Esophagus mucosa (tissue), 1 donor: ENCODE data around the gene BORCS6. TPM values are rescaled to one million over a fixed set of nuclear protein-coding genes. Genes with fewer than 3 reads are reported as not detected.

ENCODE experiments used
- ATAC-seq: fragments of 200-7000 bp; cut with Tn5 transposase; one replicate; pipeline ENCODE4 v1.9.1; 2020
- total RNA-seq: library from RNA; stranded (reverse); gene quantifications from one replicate; pipeline ENCODE4 v1.2.4, GENCODE V29; 2023
- donor health status: DM: yes; HTN: yes; CAD: no.

Gene BORCS6
- total RNA-seq, 1 donor from 2014 or later, result 6.3 TPM

DNA sequence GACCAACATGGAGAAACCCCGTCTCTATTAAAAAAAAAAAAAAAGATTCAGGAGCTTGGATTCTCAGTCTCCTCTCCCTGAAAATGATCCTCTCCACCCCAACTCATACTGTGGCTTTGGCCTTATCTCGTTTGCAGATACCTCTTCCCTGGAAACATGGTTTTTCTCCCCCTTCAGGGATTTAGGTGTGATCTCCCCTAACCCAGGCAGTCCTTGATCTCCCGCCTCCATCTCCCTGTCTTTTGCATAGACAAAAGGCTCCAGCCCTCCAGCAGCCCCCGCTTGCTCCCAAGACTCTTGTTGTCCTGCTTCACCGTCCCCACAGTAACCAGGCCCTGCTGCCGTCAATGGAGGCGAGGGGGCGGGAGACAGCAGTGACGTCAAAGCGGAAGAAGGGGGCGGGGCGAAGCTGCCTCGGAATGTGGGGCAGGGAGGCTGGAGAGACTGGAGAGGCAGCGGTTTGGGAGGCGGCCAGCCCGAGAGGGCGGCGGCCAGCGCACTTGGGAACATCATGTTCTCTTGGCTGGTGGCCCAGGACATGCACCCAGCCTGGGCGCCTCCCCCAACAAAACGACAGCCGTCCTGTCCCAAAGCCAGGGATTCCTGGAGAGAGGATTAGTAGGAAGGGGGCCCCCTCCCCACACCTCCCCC, 35.9 kb downstream of the BORCS6 start:
- peak; percentile 49 for ATAC-seq

DNA sequence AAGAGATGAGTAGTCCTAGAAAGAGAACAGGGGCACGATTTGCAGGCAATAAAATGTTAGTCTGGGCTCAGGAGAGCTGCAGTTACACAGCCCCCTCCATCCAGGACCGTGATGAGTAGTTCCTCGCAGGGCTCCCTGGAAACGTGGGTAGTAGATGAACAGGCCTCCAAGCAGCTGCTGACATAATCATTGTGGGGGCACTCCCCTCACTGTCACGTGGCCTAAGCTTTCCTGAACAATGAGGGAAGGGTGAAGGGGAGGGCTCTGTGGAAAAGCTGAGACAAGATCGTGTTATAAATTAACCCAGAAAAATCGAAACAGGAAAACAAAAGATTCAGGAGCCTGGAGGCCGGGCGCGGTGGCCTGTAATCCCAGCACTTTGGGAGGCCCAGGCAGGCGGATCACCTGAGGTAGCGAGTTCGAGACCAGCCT, 36.4 kb downstream of the BORCS6 start:
- peak; percentile 35 for ATAC-seq

DNA sequence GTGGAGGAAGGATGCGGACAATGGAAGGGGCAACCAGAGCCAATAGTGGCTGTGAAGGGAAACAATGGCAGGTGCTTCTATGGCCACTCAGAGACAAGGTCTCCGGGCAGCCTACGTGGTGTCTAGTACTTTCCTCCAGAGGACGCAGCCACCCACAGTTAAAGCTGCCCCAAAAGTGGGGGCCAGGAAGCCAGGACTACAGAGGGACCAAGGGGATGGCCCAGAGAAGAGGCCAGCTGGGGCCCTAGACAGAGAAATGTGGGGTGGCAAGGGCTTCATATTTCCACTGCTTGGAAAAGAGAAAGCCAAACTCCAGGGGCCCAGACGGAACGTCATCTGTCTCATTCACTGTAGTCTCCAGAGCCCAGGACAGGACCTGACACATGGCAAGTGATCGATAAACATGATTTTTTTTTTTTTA, 36.9 kb downstream of the BORCS6 start:
- no peak for ATAC-seq

DNA sequence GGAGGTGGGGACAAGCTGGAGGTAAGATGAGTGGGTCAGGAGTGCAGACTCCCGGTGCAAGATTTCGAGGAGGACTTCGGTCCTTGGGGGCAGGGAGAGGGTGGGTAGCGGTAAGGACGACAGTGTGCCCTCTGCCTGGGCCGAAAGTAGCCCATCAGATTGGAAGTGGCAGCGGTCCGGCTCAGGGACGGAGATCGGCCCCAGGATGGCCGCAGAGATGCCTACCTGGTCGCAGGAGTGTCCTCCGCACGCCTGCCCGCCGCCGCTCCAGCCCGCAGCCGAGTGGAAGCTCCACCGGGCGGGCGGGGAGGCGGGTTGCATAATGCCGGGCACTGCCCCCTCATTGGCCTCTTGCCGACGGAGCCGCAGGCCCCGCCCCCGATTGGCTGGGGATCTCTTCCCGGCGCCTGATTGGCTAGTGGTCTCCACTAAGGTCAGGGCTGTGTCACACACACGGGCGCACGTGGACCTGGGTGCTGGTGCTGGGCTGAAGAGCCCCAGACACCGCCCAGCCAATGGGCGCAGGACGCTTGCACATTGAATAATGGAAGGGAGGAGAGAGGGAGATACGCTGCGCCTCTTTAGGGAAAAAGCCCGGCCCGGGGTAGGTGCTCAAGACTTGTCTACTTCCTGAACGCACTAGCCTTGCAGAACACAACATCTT, 37.7 kb downstream of the BORCS6 start, which contains the start of gene PER1:
Gene PER1 (minus strand): TSS at position 293 of the 664 bp plus-strand sequence. CDS start 1,698 bp downstream, outside the sequence.
- peak; percentile 60 for ATAC-seq

DNA sequence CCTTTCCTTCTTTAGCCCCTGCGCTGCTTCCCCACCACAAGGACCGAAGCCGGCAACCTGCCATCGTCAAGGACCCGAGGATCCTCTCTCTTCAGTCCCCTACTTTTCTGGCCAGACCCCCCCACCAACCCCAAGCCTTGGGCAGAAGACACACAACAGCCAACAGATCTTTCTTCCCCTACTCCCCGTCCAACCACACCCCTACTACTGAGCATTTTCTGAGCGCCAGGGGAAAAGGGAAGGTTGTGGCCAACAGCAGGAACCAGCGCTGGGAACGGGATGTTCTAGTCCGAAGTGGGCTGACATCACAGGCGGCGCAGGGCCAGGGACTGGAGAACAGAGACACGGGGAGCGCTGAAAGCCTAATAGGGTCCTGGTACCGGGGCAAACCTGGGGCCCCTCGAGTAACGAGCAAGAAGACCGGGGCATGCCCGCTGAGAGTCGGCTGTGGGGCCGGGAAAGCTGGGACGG, 38.3 kb downstream of the BORCS6 start:
- ATAC-seq, result peak; percentile 2

DNA sequence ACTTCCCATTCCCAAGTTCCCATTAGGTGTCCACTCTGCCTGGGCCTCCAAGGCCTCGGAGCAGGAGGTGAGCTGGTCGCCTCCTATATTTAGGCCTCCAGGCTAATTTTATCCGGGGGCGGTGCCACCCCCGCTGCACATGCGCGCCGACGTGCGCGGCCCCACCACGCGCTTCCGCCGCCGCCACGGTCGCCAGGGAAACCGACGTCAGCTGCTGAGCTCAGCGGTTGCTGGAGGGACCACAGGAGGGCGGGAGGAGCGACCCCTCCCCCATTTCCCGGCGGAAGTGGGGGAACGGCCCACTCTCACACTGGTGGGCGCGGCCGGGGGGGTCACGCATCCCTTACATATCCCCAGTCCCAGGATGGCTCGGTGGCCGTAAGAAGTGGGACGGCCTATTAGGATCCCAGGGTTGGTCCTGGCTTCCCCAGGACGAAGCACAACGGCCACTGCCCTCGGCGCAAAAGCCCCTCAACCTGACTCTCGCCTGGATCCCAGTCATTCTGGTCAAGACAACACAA, 38.8 kb downstream of the BORCS6 start:
- ATAC-seq, result peak; percentile 0

DNA sequence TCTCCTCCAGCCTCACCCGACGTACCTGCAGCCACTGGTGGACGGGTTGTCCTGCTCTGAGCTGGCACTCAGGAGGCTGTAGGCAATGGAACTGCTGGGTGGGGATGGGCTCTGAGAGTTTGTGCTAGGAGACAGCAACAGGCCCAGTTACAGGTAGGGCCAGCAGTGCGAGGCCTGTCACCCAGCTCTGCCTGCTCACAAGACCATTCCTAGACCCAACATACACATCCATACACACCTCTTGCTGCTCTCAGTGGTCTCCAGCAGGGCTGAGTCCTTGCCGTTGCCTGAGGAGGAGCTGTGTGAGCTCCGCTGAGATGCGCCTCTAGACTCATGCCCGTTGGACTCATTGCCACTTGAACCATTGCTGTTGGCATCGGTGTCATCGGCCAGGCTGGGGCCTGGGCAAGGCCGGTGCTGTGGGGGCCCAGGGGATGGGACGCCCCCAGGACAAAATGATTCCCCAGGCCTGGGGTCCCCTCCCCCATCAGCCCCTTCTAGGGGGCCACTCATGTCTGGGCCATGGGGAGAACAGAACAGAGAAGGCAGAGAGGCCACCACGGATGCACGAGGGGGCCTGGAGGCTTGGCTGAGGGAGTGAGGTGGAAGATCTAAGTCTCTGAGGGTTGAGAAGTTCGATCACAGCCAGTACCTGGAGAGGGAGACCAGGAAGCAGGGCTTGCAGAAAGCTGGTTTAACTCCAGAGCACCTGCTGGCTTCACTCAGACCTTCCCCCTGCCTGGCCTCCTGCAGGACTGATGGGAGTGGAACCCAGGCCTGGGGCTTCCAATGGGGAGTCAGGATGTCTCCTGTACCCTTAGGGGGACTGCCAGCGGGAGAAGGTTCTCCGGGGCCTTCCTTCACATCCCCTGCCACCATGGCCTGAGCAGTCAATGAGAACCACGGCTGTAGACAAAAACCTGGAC, 39.5 kb downstream of the BORCS6 start:
- no peak for ATAC-seq

DNA sequence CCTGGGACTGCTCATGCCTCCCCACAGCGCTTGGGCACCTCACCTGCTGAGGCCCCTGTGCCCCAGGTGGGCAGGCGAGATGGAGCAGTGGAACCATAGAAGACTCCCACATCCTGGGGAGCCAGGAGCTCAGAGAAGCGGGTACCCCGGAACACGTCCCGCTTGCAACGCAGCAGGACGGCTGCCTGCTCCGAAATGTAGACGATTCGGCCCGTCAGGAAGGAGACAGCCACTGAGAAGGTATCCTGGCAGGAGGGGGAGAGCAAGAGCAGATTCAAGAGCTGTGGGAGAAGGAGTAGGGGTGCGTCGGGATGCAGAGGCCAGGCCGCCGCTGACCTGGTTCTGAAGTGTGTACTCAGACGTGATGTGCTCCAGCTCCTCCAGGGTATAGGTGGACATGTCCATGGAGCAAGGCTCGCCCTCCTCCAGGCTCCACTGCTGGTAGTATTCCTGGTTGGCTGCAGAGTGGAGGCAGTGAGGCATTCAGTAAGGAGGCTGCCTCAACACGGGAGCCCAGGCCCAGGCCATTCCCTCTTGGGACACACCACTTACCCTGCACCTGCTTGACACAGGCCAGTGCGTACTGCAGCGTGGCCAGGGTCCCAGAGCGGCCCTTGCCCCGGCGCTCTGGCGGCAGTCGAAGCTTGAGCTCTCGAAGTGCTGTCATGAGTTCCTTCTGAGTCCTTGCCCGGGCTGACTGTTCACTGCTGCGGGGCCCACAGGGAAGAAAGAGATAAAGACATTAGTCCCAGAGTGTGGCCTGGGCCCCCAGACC, 40.4 kb downstream of the BORCS6 start:
- no peak for ATAC-seq

DNA sequence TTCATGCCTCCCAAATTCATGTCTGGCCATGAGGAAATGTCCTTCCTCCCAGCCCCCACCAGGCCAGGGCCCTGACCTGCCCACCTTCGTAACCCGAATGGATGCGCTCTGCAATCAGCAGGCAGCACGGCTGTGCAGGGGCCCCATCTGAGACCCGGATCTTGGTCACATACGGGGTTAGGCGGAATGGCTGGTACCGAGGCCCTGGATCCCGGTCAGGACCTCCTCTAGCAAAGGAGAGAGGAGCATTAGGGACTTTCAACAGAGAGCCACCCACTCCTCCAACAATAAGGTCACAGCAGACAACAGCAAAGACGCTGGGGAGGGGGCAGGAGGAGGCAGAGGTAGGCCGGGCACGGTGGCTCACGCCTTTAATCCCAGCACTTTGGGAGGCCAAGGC, 41.4 kb downstream of the BORCS6 start:
- ATAC-seq, result no peak

DNA sequence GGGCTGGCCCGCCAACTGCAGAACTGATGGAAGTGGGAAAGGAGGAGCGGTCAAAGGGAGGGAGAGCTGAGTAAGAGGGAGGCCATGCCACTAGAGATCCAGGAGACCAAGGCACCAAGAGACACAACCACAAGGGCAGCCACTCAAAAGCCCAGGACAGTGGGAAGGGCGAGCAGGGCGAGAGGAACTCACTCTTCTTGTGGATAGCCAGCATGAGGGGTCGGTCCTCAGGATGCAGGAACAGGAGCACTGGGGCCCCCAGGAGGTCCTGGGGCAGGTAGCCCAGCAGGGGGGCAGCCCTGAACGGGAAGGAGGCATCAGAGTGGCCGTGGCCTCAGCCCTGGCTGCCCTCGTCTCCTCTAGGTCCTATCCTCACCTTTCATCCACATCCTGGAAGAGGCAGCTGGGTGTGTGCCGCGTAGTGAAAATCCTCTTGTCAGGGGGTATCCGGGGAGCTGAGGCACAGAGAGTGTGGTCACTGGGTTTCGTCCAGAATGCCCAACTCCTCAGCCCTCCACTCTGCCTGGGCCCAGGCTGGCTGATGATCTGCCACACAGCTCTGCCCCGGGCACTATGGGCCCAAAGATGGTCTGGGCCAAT, 42.1 kb downstream of the BORCS6 start:
- ATAC-seq, result no peak

DNA sequence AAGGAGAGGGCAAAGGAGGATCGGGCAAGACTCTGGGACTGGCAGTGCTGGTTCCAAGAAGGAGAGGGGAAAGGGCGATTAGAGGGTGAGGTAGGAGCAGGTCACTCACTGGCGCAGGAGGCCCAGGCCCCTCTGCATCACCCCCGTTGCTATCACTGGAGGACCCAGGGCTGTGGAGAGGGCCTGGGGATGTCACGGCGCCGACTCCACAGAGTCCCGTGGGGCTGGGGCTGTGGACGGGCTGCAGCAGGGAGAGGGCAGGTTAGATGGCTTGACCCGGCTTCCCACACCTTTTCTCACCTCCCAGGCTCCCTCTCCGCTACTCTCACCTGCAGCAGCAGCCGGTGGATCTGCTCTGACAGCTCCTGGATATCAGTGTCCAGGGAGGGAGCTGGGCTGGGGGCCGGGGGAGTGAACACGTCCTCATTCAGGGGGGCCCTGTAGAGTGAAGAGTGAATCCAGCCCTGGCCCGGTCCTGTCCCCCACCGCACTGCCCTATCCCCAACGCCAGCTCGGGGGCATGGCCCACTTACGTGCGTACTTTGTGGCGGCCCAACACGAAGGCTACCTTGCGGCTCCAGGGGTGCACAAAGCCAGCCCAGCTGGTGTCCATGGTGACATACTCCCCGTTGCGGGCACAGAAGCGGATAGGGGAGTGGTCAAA, 42.7 kb downstream of the BORCS6 start:
- no peak for ATAC-seq

DNA sequence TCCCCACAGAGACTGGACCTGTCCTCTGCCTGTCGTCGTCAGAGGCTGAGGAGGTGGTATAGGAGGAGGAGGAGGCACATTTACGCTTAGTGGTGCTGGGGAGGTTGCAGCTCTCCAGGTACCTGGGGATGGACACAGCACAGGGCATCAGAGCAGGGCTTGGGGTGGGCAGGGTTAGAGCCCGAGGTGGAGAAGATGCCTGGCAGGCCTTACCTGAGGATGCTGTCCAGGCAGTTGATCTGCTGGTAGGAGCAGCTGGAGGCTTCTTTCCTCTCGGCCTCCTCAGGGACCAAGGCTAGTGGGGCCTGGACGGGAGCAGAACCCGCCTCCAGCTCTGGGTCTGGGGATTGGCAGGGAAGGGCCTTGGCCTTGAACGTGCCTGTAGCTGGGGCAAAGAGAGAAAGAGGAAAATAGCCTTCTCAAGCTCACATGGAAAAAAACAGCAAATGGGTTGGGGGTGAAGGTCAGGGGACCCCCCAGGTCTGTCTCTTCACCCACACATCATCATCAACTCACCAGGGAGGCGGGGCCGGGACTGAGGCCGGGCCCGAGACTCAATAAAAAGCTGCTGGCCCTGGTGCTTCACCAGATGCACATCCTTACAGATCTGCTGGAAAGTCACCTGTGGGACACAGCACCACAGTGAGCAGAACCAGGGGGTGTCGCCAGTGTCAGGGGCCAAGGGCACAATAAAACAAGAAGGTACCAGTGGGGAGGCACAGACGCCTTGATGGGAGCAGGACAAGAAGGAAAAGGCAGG, 43.4 kb downstream of the BORCS6 start:
- ATAC-seq, result no peak

DNA sequence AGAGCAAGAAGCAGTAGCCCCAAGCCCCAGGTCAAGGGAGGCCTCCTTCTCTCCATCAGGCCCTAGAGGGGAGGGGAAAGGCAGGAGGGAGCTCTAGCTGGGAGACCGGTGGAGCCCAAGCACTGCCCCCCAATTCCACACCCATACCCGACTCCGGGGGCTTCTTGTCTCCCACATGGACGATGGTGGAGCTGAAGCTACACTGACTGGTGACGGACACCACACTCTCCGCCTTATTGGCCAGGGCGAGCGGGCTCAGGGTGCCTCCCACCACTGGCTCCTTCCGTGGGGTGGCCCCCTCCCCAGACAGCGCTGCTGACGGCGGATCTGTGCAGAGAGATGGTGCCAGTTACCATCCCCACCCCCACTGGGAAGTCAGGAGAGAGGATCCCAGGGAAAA, 44.2 kb downstream of the BORCS6 start:
- ATAC-seq, result no peak

DNA sequence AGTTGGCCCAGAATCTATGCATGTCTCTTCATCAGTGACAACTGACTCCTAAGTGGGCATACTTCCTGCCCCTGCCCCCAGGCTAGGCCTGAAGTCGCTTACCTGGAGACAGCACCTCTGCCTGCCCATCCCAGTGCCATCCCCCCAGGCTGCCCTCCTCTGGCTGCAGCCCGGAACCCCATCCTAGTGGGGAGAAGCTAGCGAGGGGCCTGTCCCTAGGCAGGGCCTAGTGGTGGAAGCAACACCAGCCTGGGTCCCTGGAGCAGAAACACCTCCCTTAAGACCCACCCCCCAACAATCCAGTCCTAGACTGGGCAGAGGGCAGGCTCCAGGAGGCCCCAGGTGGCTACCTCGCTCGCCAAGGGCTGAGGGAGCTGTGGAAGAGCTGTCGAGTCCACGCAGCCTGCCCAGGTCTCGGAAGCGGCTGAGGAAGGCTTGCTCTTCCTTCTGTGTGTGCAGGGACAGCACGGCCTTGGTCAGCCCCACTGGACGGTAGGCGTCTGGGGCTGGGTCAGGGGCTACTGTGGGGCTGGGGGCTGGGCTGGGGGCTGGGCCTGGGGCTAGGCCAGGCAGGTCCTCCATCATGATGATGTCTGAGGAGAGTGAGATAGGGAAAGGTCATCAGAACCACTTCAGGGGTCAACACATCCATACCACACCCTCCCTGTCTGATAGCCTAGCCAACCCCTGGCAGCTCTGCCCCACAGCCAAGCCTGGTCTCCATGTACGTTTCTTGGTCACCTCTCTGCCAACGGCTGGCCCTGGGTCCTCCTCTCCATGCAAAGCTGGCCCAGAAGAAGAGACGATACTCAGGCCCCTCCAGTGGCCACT, 45.4 kb downstream of the BORCS6 start:
- no peak for ATAC-seq

DNA sequence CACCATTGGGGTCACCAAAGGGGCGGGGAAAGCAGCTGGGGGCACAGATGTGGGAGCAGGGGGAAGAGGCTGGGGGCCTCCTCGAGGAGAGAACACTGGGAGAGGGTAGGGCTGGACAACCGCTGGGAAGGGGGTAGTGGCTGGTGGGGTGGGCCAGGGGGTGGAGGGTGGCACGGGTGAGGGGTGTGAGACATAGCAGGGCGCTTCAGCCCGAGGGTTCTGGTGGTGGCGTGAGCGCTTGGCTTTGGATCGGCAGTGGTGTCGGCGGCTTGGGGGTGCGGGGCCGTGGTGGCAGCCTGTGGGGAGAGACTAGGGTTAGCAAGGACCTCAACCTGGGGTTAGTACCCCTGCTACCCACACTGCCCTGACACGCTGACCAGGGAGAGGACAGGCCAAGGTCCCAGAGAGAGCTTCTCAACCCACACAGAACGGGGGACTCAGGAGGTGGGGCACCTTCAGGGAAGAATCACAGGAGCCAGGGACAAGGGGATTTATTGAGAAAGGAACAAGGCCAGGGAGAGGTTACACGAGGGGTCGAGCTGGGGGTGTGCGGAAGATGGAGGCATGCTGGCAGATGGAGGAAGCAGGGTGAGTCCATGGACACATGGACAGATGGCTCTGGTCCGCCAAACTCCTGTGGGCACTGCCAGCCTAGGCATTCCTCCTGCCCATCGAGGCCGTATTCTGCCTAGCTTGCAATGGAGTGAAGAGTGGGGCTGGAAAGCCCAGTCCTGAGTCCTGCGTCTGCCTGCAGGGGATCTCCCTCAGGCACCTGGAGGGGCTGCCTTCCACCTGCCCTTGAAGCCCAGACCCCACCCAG, 46.2 kb downstream of the BORCS6 start:
- no peak for ATAC-seq

DNA sequence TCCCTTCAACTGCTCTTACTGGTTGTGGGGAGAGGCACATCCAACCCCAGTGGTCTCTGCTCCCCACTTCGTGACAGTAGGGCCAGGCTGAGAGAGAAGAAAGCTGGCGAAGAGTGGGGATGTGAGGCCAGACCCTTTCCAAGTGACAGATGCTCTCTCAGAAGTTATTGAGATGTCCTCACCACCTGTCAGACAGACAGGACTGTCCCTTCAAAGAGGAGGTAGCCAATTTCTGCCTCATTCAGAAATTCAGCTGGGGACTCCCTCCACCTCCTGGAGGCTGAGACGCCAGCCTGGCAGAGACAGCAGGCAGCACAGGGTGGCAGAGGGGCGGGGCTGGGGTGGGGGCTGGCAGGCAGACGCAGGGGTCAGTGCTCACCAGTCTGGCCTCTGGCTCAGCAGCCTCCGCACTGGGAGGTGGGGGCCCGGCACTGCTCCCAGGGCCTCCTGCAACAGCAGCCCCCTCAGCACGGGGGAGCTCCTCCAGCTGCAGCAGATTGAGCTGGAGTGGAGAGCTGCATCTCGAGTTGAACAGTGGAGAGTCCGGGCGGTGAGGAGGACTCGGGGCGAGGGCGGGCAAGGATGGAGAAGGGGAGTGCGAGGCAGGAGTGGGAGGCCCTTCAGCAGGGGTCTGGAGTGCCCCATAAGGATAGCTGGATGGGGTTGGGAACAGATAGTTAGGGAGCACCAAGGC, 46.9 kb downstream of the BORCS6 start:
- no peak for ATAC-seq

DNA sequence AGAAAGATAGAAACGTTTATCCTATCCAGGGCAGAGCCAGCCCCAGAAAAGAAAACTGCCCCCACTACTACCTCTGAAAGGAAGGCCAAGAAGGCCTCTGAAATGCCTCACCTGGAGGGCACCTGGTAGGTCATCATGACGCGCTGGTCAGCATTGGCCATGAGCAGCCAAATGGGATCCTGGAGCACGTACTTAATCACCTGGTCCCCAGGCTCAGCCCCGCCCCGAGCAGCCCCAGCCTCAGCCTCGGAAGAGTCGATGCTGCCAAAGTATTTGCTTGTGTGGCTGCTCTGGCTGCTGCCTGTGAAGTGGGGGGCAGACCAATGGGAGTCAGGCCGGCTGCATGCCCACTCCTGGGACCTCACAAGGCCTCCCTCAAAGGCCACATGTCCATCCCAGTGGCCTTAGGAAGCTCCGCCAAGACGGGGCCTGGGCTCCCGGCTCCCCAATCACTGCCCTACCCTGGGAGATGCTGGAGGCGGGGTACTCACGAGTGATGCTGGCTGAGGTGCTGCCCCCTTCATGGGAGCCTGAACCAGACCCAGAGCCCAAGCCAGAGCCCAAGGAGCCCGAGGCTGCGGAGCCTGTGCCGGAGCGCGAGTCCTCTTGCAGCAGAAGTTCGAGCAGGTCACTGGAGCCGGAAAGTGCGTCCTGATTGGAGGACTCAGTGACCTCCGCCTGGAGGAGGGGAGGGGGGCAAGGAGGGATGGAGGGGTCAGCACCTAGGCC, 47.7 kb downstream of the BORCS6 start:
- ATAC-seq, result no peak
